ENCODE results near the gene INTS11.

INTS11 gene

DNA sequence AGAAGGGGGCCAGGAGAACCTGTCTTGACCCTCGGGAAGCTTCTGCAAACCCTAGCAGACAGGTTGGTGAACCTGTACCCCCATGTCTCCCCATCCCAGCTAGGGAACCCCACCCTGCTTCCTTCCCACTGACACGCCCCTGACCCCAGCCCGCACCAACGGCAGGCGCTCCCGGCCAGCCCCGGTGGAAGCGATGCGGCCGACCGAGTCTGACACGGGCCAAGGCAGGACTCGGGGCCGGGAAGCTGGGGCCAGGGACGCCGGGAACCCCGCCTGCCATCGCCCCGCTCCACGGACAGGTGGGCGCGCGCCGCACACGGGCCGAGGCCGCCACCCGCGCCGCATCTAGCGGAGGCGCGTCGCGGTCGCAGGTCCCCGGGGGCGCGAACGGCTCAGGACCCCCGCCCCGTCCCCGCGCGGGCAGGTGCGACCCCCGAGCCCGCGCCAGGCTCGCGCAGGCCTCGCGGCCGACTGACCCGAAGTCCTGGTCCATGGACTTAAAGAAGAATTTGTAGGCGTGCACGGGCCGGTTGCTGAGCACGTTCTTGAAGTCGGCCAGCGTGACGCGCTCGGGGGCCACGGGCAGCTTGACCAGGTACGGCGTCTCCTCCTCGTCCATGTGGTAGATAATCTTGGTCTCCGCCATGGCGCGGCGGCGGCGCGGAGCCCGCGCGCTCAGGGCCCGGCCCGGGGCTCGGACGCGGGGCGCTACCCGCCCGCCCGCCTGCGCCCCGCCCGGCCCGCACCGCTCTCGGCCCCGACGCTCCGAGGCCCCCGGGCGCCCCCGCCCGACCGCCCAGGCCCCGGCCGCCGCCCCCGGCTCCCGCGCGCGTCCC is 24.2 kb upstream of the INTS11 start:
- Histone ChIP-seq H4K8ac (ENCODE audit: low read depth, low read length) (peak overlapping the region; percentile 84), H3K4me2 (ENCODE audit: low read length) (peak overlapping the region; percentile 73), H3K79me1 (ENCODE audit: low read length) (peaks cover 14% of the 10 kb centered on the region), H3K18ac (ENCODE audit: low read length) (peak overlapping the region; percentile 96), H3K23ac (ENCODE audit: low read length) (no peak overlapping the region), H3K9me3 (ENCODE audit: insufficient read depth, low read depth, low read length) (no peaks in the 10 kb centered on the region), H2BK12ac (ENCODE audit: low read length) (no peak overlapping the region), H4K12ac (ENCODE audit: low read depth, low read length) (peak overlapping the region; percentile 82), H2BK5ac (ENCODE audit: low read depth, low read length, poor library complexity) (peak overlapping the region; percentile 35), H2AK5ac (ENCODE audit: low read length) (peak overlapping the region; percentile 69), H3K4me1 (ENCODE audit: control insufficient read depth in 1 of 2, insufficient read depth in 2 of 2, low read length in 2 of 2) (peaks cover 23 to 45% of the 10 kb centered on the region in 2 experiments), H3K79me2 (ENCODE audit: control insufficient read depth, insufficient read depth, low read length, poor library complexity) (peaks cover 28% of the 10 kb centered on the region), H3K4ac (ENCODE audit: low read depth, low read length) (peak overlapping the region; percentile 94), H3K4me3 (ENCODE audit: low read depth, low read length) (peak overlapping the region; percentile 82), H4K91ac (ENCODE audit: low read depth, low read length) (peak overlapping the region; percentile 67), H3K14ac (ENCODE audit: low read length) (peak overlapping the region; percentile 95), H2BK120ac (ENCODE audit: insufficient read depth, low read length, poor library complexity) (peak overlapping the region; percentile 47), H3K36me3 (ENCODE audit: control insufficient read depth in 1 of 2, insufficient read depth in 2 of 2, low read length in 2 of 2) (peaks cover 17 to 22% of the 10 kb centered on the region in 2 experiments), H3K27me3 (ENCODE audit: insufficient read depth, low read length) (no peaks in the 10 kb centered on the region), H3K9ac (ENCODE audit: low read length) (peak overlapping the region; percentile 80), H3K27ac (ENCODE audit: low read depth, low read length) (peak overlapping the region; percentile 23), H2AFZ (ENCODE audit: insufficient read depth, low read length, poor library complexity) (peak overlapping the region; percentile 75)
- no CpG with 5 or more reads among the region's 109 CpGs for WGBS (ENCODE audit: extremely low coverage, insufficient coverage, insufficient read length)
- peak; percentile 46 to 68 for DNase-seq

DNA sequence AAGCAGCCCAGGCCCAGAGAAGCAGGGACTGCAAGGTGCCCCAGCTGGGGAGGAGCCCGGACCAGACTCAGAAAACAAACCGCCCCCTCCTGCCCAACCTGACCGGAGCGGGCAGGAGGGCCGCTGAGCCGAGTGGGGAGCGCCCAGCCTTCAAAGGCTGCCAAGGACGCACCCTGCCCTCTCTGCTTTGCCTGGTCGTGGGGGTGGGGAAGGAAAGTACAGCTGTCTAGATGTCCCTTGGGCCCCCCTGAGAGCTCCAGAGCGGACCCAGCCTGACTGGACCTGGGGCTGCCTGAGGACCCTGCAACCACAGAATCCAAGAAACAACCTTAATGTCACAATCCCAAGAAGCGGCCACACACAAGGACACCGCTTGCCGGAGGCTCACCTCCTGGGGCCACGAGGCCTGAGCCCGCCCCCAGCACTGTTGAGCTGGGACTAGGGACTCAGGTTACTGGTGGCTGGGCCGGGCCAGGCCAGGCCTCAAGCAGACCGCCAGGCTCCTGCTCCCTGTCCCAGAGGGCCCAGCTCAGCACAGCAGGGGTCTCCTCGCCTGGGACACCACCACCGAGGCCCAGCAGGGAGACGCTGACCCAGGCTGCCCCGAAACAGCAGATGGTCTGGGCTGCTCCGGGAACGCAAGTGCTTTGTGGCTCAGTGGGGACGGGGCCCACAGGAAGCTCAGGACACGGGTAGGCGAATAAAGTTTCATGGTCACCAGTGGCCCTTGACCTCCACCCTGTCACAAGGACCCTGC is 23.4 kb upstream of the INTS11 start:
- H3K4ac ChIP-seq (ENCODE audit: low read depth, low read length) = peak overlapping the region; percentile 94

DNA sequence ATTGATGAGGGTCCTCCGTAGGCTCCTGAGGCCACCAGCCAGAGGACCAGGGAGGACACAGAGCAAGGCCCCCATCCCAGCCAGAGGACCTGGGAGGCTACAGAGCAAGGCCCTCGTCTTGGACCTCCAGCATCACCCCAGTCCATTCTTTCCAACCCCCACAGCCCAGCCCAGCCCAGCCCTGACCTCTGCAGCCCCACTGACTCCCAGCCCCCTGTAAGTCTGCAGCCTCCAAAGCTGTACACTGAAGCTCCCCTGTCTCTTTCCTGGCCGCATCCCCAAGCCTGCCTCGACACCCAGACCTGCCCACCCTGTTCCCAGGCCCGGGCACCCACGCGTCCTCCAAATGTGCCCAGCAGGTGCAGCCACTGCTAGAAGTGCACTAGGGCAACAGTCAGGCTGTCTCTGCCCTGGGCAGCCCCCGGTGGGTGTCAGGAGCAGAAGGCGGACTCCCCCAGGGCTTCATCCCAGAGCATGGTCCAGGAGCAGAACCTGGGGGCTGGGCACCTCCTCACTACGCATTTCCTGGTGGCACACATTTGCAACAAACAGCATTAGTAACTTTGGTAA is 22.7 kb upstream of the INTS11 start:
- Histone ChIP-seq H3K4me2 (ENCODE audit: low read length) (peak overlapping the region; percentile 73), H3K9ac (ENCODE audit: low read length) (no peak overlapping the region), H2BK5ac (ENCODE audit: low read depth, low read length, poor library complexity) (no peak overlapping the region), H4K8ac (ENCODE audit: low read depth, low read length) (no peak overlapping the region), H2AFZ (ENCODE audit: insufficient read depth, low read length, poor library complexity) (peak overlapping the region; percentile 11), H3K27ac (ENCODE audit: low read depth, low read length) (no peak overlapping the region), H4K12ac (ENCODE audit: low read depth, low read length) (no peak overlapping the region), H3K79me1 (ENCODE audit: low read length) (peaks cover 14% of the 10 kb centered on the region), H3K4ac (ENCODE audit: low read depth, low read length) (peak overlapping the region; percentile 57), H3K23ac (ENCODE audit: low read length) (no peak overlapping the region), H4K91ac (ENCODE audit: low read depth, low read length) (no peak overlapping the region), H3K4me3 (ENCODE audit: low read depth, low read length) (no peak overlapping the region), H3K27me3 (ENCODE audit: insufficient read depth, low read length) (no peaks in the 10 kb centered on the region), H3K36me3 (ENCODE audit: control insufficient read depth in 1 of 2, insufficient read depth in 2 of 2, low read length in 2 of 2) (peaks cover 7% of the 10 kb centered on the region in 2 experiments), H3K9me3 (ENCODE audit: insufficient read depth, low read depth, low read length) (no peaks in the 10 kb centered on the region), H2BK12ac (ENCODE audit: low read length) (no peak overlapping the region), H2BK120ac (ENCODE audit: insufficient read depth, low read length, poor library complexity) (no peak overlapping the region), H3K4me1 (ENCODE audit: control insufficient read depth in 1 of 2, insufficient read depth in 2 of 2, low read length in 2 of 2) (peaks cover 17 to 38% of the 10 kb centered on the region in 2 experiments), H2AK5ac (ENCODE audit: low read length) (no peak overlapping the region), H3K14ac (ENCODE audit: low read length) (no peak overlapping the region), H3K18ac (ENCODE audit: low read length) (peak overlapping the region; percentile 50), H3K79me2 (ENCODE audit: control insufficient read depth, insufficient read depth, low read length, poor library complexity) (peaks cover 28% of the 10 kb centered on the region)
- WGBS (ENCODE audit: extremely low coverage, insufficient coverage, insufficient read length) = no CpG with 5 or more reads among the region's 10 CpGs
- DNase-seq = no peak

More for the DNA sequence above, 23.4 kb upstream of the INTS11 start:
- DNase-seq = peak; percentile 70 to 74
- H3K27ac ChIP-seq (ENCODE audit: low read depth, low read length) = peak overlapping the region; percentile 11
- peak overlapping the region; percentile 82 for H4K12ac ChIP-seq (ENCODE audit: low read depth, low read length)
- peak overlapping the region; percentile 47 for H4K8ac ChIP-seq (ENCODE audit: low read depth, low read length)
- peaks cover 28% of the 10 kb centered on the region for H3K79me2 ChIP-seq (ENCODE audit: control insufficient read depth, insufficient read depth, low read length, poor library complexity)
- H2AK5ac ChIP-seq (ENCODE audit: low read length) = peak overlapping the region; percentile 69
- no peak overlapping the region for H2BK12ac ChIP-seq (ENCODE audit: low read length)
- H3K4me2 ChIP-seq (ENCODE audit: low read length) = peak overlapping the region; percentile 73
- no peak overlapping the region for H3K23ac ChIP-seq (ENCODE audit: low read length)
- no peaks in the 10 kb centered on the region for H3K9me3 ChIP-seq (ENCODE audit: insufficient read depth, low read depth, low read length)
- peaks cover 14% of the 10 kb centered on the region for H3K79me1 ChIP-seq (ENCODE audit: low read length)
- H4K91ac ChIP-seq (ENCODE audit: low read depth, low read length) = peak overlapping the region; percentile 67
- H3K27me3 ChIP-seq (ENCODE audit: insufficient read depth, low read length) = no peaks in the 10 kb centered on the region
- H3K14ac ChIP-seq (ENCODE audit: low read length) = peak overlapping the region; percentile 95
- peak overlapping the region; percentile 96 for H3K18ac ChIP-seq (ENCODE audit: low read length)
- H2BK120ac ChIP-seq (ENCODE audit: insufficient read depth, low read length, poor library complexity) = no peak overlapping the region
- peak overlapping the region; percentile 48 for H2AFZ ChIP-seq (ENCODE audit: insufficient read depth, low read length, poor library complexity)
- H3K4me3 ChIP-seq (ENCODE audit: low read depth, low read length) = peak overlapping the region; percentile 82
- H2BK5ac ChIP-seq (ENCODE audit: low read depth, low read length, poor library complexity) = peak overlapping the region; percentile 35
- peaks cover 22 to 44% of the 10 kb centered on the region in 2 experiments for H3K4me1 ChIP-seq (ENCODE audit: control insufficient read depth in 1 of 2, insufficient read depth in 2 of 2, low read length in 2 of 2)
- peaks cover 9 to 14% of the 10 kb centered on the region in 2 experiments for H3K36me3 ChIP-seq (ENCODE audit: control insufficient read depth in 1 of 2, insufficient read depth in 2 of 2, low read length in 2 of 2)
- H3K9ac ChIP-seq (ENCODE audit: low read length) = peak overlapping the region; percentile 16
- no CpG with 5 or more reads among the region's 26 CpGs for WGBS (ENCODE audit: extremely low coverage, insufficient coverage, insufficient read length)

DNA sequence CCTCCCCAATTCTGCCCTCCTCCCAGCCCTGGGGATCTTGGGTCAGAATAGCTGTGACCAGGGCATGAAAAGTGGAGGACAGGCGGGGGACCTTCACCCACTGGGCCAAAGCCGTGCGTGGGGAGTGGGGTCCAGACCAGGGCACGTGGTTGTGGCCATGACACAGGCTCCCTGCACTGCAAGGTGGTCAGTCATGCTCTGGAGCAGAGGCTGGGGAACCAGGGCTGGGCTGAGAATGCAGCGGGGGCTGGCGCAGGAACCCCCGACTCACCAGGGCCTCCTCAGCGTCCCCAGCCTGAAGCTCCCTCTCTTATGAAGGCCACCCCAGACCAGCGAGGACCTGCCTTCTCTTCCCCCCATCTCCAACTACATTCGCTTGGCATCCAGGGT is 22.0 kb upstream of the INTS11 start:
- H3K14ac ChIP-seq (ENCODE audit: low read length) = no peak overlapping the region
- peaks cover 28% of the 10 kb centered on the region for H3K79me2 ChIP-seq (ENCODE audit: control insufficient read depth, insufficient read depth, low read length, poor library complexity)
- H4K12ac ChIP-seq (ENCODE audit: low read depth, low read length) = no peak overlapping the region
- no peak overlapping the region for H2BK12ac ChIP-seq (ENCODE audit: low read length)
- no peak overlapping the region for H4K91ac ChIP-seq (ENCODE audit: low read depth, low read length)
- H3K4ac ChIP-seq (ENCODE audit: low read depth, low read length) = peak overlapping the region; percentile 57
- peaks cover 14 to 34% of the 10 kb centered on the region in 2 experiments for H3K4me1 ChIP-seq (ENCODE audit: control insufficient read depth in 1 of 2, insufficient read depth in 2 of 2, low read length in 2 of 2)
- no peak overlapping the region for H3K27ac ChIP-seq (ENCODE audit: low read depth, low read length)
- no peak overlapping the region for H2AK5ac ChIP-seq (ENCODE audit: low read length)
- H3K4me3 ChIP-seq (ENCODE audit: low read depth, low read length) = no peak overlapping the region
- H3K9me3 ChIP-seq (ENCODE audit: insufficient read depth, low read depth, low read length) = no peaks in the 10 kb centered on the region
- H3K27me3 ChIP-seq (ENCODE audit: insufficient read depth, low read length) = no peaks in the 10 kb centered on the region
- H3K79me1 ChIP-seq (ENCODE audit: low read length) = peaks cover 14% of the 10 kb centered on the region
- no peak overlapping the region for H3K9ac ChIP-seq (ENCODE audit: low read length)
- peak overlapping the region; percentile 46 for H3K18ac ChIP-seq (ENCODE audit: low read length)
- no peak overlapping the region for H2BK120ac ChIP-seq (ENCODE audit: insufficient read depth, low read length, poor library complexity)
- no peak overlapping the region for H2AFZ ChIP-seq (ENCODE audit: insufficient read depth, low read length, poor library complexity)
- no peak overlapping the region for H2BK5ac ChIP-seq (ENCODE audit: low read depth, low read length, poor library complexity)
- no peak overlapping the region for H3K23ac ChIP-seq (ENCODE audit: low read length)
- H3K36me3 ChIP-seq (ENCODE audit: control insufficient read depth in 1 of 2, insufficient read depth in 2 of 2, low read length in 2 of 2) = peaks cover 10 to 11% of the 10 kb centered on the region in 2 experiments
- H3K4me2 ChIP-seq (ENCODE audit: low read length) = no peak overlapping the region
- no peak for DNase-seq
- no CpG with 5 or more reads among the region's 10 CpGs for WGBS (ENCODE audit: extremely low coverage, insufficient coverage, insufficient read length)
- H4K8ac ChIP-seq (ENCODE audit: low read depth, low read length) = no peak overlapping the region
